ENCODE results near the gene UMODL1.

The UMODL1 gene

GRCh38 chr21:42096566-42096965 lies 25.4 kb downstream of the UMODL1 start:
- no peak for DNase-seq (ENCODE audit: low spot score)
- no peak for TF ChIP-seq CTCF (IDR thresholded peaks at IDR 0.05; ENCODE audit: extremely low read depth, missing control alignments)

DNA sequence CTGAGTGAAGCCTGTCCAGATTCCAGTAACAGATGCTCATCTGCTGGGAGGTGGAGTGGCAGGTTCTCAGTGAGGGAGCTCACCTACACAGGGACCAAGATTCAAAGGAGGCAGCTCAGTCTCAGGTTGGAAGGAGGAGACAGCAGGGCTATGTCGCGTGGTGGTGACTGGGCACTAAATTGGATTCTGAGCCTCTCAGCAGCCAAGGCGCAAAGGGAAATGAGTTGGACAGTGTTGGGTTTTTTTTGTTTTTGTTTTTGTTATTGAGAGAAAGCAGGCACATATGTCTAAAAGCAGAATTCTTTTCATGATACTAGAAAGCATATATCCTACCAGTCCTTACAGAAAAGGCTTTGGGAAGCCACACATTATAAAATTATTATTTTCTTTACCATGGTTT lies 26.2 kb downstream of the UMODL1 start:
- no peak for DNase-seq (ENCODE audit: low spot score)
- TF ChIP-seq CTCF (IDR thresholded peaks at IDR 0.05; ENCODE audit: extremely low read depth, missing control alignments) = no peak

- no peak for DNase-seq (ENCODE audit: low spot score)
- TF ChIP-seq CTCF (IDR thresholded peaks at IDR 0.05; ENCODE audit: extremely low read depth, missing control alignments) = no peak
These were observed 26.8 kb downstream of the UMODL1 start for GRCh38 chr21:42097860-42098454.

DNA sequence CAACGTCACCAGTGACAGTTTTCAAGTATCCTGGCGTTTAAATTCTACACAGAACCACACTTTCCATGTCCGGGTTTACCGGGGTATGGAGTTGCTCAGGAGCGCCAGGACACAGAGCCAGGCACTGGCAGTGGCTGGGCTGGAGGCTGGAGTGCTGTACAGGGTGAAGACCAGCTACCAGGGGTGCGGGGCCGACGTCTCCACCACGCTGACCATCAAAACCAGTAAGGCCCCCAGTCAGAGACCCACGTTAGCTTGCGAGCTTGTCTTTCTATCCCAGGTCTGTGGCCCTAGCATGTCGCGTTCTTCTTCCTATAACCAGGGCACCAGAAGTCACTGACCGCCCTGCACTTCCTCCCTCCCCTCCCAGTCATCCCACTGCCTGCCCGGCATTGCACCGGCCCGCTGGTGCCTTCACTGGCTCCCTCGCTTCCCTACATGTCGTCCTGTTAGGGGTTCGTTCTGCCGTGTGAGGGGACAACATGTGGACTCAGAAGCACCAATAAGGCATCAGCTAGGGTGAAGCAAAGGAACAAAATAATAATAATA lies 27.9 kb downstream of the UMODL1 start:
- DNase-seq (ENCODE audit: low spot score) = no peak
- TF ChIP-seq CTCF (IDR thresholded peaks at IDR 0.05; ENCODE audit: extremely low read depth, missing control alignments) = no peak

GRCh38 chr21:42101246-42101645 lies 30.1 kb downstream of the UMODL1 start:
- DNase-seq (ENCODE audit: low spot score) = no peak
- no peak for TF ChIP-seq CTCF (IDR thresholded peaks at IDR 0.05; ENCODE audit: extremely low read depth, missing control alignments)

GRCh38 chr21:42102076-42102475 lies 31.0 kb downstream of the UMODL1 start:
- DNase-seq (ENCODE audit: low spot score) = no peak
- TF ChIP-seq CTCF (IDR thresholded peaks at IDR 0.05; ENCODE audit: extremely low read depth, missing control alignments) = no peak

DNA sequence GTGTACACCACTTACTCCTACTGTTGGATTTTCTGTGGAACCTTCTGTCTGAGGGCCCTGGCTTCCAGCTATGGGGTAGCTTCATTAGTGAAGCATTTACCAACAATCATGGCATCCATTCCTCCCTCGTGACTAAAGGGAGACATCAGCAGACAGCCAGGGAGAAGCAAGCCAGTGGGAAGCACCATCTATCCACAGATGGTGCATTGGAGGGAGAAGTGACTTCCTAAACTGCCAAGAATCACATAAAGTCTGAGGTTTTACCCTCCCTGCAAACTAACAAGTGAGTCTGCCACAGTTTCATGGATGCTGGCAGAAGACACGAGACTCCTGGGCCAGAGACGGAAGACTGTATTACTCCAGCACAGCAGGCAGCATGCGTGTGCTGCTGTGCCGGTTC lies 31.4 kb downstream of the UMODL1 start:
- no peak for TF ChIP-seq CTCF (IDR thresholded peaks at IDR 0.05; ENCODE audit: extremely low read depth, missing control alignments)

More for the DNA sequence above, 31.4 kb downstream of the UMODL1 start:
- no peak for DNase-seq (ENCODE audit: low spot score)
